ENCODE measurements around the gene COL8A1. TPM values are rescaled to one million over a fixed set of nuclear protein-coding genes. Genes with fewer than 3 reads are reported as not detected.
A peak's percentile ranks its signal among the peaks of the same experiment; 100 is the strongest.

The COL8A1 gene
- total RNA-seq, 2 experiments from 2014 or later = not detected

DNA sequence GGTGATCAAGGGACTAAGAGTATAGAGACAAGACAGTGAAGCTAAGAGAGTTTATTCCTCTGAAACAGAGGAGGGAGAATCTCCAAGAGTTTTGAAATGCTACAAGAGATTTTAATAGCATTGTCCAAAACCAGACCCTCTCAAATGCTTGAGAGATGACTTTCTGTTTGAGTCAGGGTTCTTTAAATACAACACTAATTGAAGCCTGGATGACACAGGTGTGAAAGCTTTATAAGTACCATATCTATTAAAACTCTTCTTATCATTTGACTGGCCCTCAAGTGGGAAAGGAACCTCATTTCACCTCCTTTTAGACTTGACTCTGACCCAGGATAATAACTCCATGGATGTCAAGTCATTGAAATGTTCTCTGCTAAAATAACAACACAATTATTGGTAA, 5.6 kb downstream of the COL8A1 start:
- Mint-ChIP-seq H3K27me3 (peaks cover 21% of the 10 kb centered on the region), H3K9me3 (no peaks in the 10 kb centered on the region), H3K4me3 (no peak overlapping the region), H3K27ac (no peak overlapping the region), H3K4me1 (ENCODE audit: low read depth) (no peaks in the 10 kb centered on the region), H3K36me3 (no peaks in the 10 kb centered on the region)
- intact Hi-C loops (cut with micrococcal nuclease) = loop anchor here (10.0 kb wide), 1 partner anchor 111 kb away; no protein-coding TSS in a partner anchor
- POLR2A ChIA-PET = no interaction called here
- CTCF ChIA-PET = interaction anchor here (1.2 to 1.3 kb wide), 2 partner anchors 29 to 44 kb away, joined by 3 read pairs; no protein-coding TSS in a partner anchor
- DNase-seq = no peak

DNA sequence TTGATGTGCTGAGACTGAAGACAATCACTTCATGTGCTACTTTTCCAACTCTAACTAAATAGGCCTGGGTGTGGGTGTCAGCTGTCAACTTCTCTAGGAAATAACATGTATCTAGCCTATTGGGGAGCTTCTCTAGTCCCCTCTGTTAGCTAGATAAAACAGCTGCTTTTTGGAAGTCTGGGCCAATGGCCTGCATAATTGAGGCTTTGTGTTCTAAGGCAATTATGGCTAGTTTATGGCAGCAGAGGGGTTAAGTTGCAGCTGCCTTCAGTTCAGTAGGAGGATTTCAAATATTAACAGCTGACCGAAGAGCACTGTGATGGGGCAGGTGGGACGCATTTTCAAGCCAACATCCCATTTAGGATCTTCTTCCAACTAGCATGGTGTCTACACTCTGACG, 6.4 kb downstream of the COL8A1 start:
- no peaks in the 10 kb centered on the region for H3K9me3 Mint-ChIP-seq
- H3K36me3 Mint-ChIP-seq = no peaks in the 10 kb centered on the region
- H3K27ac Mint-ChIP-seq = no peak overlapping the region
- no peaks in the 10 kb centered on the region for H3K4me1 Mint-ChIP-seq (ENCODE audit: low read depth)
- POLR2A ChIA-PET = no interaction called here
- DNase-seq = no peak
- CTCF ChIA-PET = interaction anchor here (1.0 to 1.3 kb wide), 3 partner anchors 12 to 43 kb away, joined by 3 read pairs; no protein-coding TSS in a partner anchor
- H3K27me3 Mint-ChIP-seq = peaks cover 14% of the 10 kb centered on the region
- intact Hi-C loops (cut with micrococcal nuclease) = loop anchor here (10.0 kb wide), 1 partner anchor 110 kb away; no protein-coding TSS in a partner anchor
- no peak overlapping the region for H3K4me3 Mint-ChIP-seq

DNA sequence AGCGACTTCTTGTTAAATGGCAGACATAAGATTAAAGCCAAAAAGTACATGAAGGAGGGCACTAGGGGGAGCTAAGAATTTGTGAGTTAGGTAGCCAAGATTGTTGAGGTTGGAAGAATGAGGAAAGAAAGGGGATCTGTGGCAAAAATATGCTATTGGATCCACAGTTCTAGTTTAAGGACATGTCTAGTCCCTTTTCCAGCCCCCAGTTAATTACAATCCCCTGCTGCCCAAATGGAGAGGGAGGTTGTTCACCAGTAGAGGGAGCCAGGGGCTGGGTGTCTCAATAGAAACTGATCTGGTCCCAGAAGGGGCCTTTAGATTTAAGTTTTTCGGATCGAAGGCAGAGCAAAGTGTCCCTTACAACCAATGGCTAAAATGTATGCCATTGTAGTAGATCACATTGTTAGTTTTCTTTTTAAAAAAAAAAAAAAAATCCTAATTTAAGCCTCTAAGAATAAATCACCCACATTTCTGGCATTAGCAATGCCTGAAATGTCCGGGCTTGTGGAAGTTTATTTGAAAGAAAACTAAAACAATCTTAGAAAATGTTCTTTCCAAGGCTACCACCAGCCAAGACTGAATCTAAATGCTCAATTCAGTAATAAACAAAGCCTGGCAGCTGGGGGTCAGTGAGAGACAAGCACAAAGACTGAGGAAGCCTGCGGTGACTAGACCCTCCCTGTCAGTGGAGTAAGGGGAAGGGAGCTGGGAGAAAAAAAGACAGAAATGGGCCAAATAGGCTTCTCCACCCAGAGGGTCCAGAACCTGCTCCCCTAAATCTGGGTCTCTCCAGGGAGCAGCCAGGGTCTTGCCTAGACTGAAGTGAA, 7.1 kb downstream of the COL8A1 start:
- H3K27ac Mint-ChIP-seq = no peak overlapping the region
- CTCF ChIA-PET = interaction anchor here (1.0 to 1.5 kb wide), 4 partner anchors 11 to 42 kb away, joined by 3 to 4 read pairs (median 3); no protein-coding TSS in a partner anchor
- intact Hi-C loops (cut with micrococcal nuclease) = loop anchor here (10.0 kb wide), 1 partner anchor 109 kb away; no protein-coding TSS in a partner anchor
- H3K4me3 Mint-ChIP-seq = no peak overlapping the region
- no peaks in the 10 kb centered on the region for H3K9me3 Mint-ChIP-seq
- H3K36me3 Mint-ChIP-seq = no peaks in the 10 kb centered on the region
- POLR2A ChIA-PET = no interaction called here
- peaks cover 12% of the 10 kb centered on the region for H3K27me3 Mint-ChIP-seq
- H3K4me1 Mint-ChIP-seq (ENCODE audit: low read depth) = no peaks in the 10 kb centered on the region
- DNase-seq = no peak

DNA sequence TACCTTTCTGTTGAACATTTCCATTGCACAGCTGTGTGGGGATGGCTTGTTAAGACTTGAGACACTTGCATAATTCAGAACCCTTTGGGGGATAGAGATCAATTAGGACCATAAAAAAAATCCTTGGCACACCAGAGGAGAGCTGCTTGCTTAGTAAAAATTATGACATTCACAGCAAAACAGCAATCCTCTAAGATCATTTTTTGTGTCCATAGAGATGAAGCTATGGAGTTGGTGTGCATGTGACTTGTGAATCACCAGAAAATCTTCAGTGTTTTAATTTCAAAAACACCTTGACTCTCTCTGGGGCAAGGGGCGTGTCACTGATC, 7.7 kb downstream of the COL8A1 start:
- H3K4me3 Mint-ChIP-seq = no peak overlapping the region
- H3K27ac Mint-ChIP-seq = no peak overlapping the region
- no peaks in the 10 kb centered on the region for H3K4me1 Mint-ChIP-seq (ENCODE audit: low read depth)
- no peaks in the 10 kb centered on the region for H3K36me3 Mint-ChIP-seq
- H3K9me3 Mint-ChIP-seq = no peaks in the 10 kb centered on the region
- peaks cover 12% of the 10 kb centered on the region for H3K27me3 Mint-ChIP-seq
- POLR2A ChIA-PET = no interaction called here
- intact Hi-C loops (cut with micrococcal nuclease) = loop anchor here (10.0 kb wide), 1 partner anchor 109 kb away; no protein-coding TSS in a partner anchor
- DNase-seq = no peak
- CTCF ChIA-PET = interaction anchor here (1.5 kb wide), 1 partner anchor 40 kb away, joined by 4 read pairs; no protein-coding TSS in a partner anchor

DNA sequence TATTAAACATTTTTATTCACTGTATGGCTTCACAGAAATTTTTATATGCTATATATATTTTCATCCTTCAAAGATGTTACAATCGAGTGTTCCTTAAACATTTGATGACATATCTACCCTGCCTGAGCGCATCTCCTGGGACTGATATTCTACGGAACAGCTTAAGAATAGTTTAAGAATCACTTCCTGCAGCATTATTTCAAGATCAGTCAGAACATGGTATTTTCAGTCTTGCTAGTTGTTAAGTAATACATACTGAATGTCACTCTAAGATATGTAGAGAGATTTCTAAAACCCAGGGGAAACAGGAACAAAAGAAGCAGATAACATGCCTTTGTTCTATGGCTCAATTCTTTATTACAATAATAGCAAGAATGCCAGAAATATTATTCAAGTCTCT, 8.7 kb downstream of the COL8A1 start:
- Mint-ChIP-seq H3K4me3 (no peak overlapping the region), H3K36me3 (no peaks in the 10 kb centered on the region), H3K27ac (no peak overlapping the region), H3K9me3 (no peaks in the 10 kb centered on the region), H3K27me3 (peaks cover 4% of the 10 kb centered on the region), H3K4me1 (ENCODE audit: low read depth) (no peaks in the 10 kb centered on the region)
- DNase-seq = no peak
- intact Hi-C loops (cut with micrococcal nuclease) = loop anchor here (10.0 kb wide), 1 partner anchor 108 kb away; no protein-coding TSS in a partner anchor
- ChIA-PET POLR2A (no interaction called here), CTCF (no interaction called here)

DNA sequence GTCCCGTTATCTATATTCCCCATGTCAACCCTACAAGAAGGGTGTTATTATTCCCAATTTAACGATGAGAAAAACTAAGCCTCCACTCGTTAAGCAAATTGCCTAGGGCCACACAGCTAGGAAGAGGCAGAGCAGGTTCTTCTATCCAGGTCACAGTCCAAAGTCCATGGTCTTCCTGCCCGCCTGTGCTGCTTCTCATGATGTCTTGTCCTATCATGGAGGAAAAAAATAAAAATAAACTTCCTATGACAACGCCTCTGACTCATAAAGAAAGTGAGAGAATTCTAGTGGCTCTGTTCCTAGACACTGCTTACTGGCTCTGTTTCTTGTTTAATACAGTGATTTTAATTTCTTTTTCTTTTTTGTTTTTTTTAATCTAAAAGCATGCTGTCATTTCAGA, 9.7 kb downstream of the COL8A1 start:
- Mint-ChIP-seq H3K4me3 (no peak overlapping the region), H3K4me1 (ENCODE audit: low read depth) (no peaks in the 10 kb centered on the region), H3K27ac (no peak overlapping the region), H3K9me3 (no peaks in the 10 kb centered on the region), H3K36me3 (no peaks in the 10 kb centered on the region), H3K27me3 (peaks cover 4% of the 10 kb centered on the region)
- CTCF ChIA-PET = interaction anchor here (0.6 to 1.7 kb wide), 2 partner anchors 38 to 149 kb away, joined by 3 to 4 read pairs; no protein-coding TSS in a partner anchor
- no peak for DNase-seq
- POLR2A ChIA-PET = no interaction called here
- intact Hi-C loops (cut with micrococcal nuclease) = loop anchor here (10.0 kb wide), 1 partner anchor 107 kb away; no protein-coding TSS in a partner anchor

DNA sequence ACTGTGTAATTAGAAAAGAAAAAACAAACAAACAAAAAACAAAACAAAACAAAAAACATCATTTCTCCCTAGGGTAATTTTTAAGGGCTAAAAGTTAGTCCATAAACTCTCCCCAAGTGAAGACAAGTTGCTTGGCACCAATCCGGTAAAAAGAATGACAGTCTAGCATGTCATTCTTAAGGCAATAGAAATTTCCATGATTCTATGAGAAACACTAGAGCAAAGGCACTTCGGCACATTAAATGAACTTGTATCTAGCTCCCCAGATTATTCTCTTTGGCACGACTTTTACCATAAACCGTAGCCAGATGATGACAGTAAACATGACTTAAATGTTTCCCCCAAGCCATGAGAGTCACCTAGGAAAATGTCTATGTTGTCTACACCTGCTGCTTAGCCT, 10.1 kb downstream of the COL8A1 start:
- POLR2A ChIA-PET = no interaction called here
- Mint-ChIP-seq H3K27ac (no peak overlapping the region), H3K4me3 (no peak overlapping the region), H3K4me1 (ENCODE audit: low read depth) (no peaks in the 10 kb centered on the region), H3K9me3 (no peaks in the 10 kb centered on the region), H3K36me3 (no peaks in the 10 kb centered on the region), H3K27me3 (peaks cover 4% of the 10 kb centered on the region)
- intact Hi-C loops (cut with micrococcal nuclease) = loop anchor here (10.0 kb wide), 1 partner anchor 106 kb away; no protein-coding TSS in a partner anchor
- no peak for DNase-seq
- CTCF ChIA-PET = interaction anchor here (1.7 kb wide), 1 partner anchor 149 kb away, joined by 3 read pairs; no protein-coding TSS in a partner anchor

DNA sequence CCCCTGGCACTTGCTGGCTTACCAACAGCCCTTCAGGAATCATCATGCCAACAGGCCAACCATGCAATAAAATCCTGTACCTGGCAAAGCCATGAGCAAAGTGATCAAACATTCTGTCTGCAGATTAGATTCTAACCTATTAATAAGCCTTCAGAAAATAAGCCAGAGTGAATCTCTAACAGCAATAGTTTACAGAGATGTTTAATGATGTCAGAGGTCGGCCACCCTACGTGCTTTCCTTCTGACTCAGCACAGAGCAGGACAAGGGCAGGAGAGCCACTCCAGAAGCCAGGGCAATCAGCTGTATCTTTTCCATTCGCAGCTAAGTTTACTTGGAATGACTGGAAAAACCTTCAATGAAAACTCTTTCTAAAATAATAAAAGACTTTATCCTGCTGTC, 13.1 kb downstream of the COL8A1 start:
- POLR2A ChIA-PET = no interaction called here
- Mint-ChIP-seq H3K4me3 (no peak overlapping the region), H3K27ac (no peak overlapping the region), H3K9me3 (no peaks in the 10 kb centered on the region), H3K27me3 (no peaks in the 10 kb centered on the region), H3K4me1 (ENCODE audit: low read depth) (no peaks in the 10 kb centered on the region), H3K36me3 (no peaks in the 10 kb centered on the region)
- intact Hi-C loops (cut with micrococcal nuclease) = no loop called here
- CTCF ChIA-PET = no interaction called here
- no peak for DNase-seq

DNA sequence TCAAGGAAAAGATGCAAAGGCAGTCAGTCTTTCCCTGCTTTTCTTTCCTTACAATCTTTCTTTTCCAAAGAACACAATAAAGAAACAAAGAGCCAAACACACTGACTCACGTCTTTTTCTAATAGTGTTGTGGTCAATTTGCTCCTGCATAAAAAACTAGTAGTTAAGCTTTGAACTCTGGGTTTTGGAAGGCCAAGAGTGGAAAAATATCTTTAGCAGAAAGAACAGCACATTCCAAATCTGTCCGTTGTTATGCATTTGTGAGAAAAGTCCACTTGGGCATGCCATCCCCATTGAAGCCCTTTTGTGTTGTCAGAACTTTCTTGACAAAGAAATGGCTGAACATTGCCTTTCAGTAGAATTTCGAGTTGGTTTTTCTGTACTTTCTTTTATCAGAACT, 18.2 kb downstream of the COL8A1 start:
- H3K4me3 Mint-ChIP-seq = no peak overlapping the region
- ChIA-PET POLR2A (no interaction called here), CTCF (interaction anchor here (0.5 to 1.2 kb wide), 3 partner anchors 12 to 888 kb away, joined by 3 to 5 read pairs (median 3); no protein-coding TSS in a partner anchor)
- no peak overlapping the region for H3K27ac Mint-ChIP-seq
- no peaks in the 10 kb centered on the region for H3K27me3 Mint-ChIP-seq
- intact Hi-C loops (cut with micrococcal nuclease) = no loop called here
- DNase-seq = no peak
- no peaks in the 10 kb centered on the region for H3K4me1 Mint-ChIP-seq (ENCODE audit: low read depth)
- H3K9me3 Mint-ChIP-seq = no peaks in the 10 kb centered on the region
- H3K36me3 Mint-ChIP-seq = no peaks in the 10 kb centered on the region

DNA sequence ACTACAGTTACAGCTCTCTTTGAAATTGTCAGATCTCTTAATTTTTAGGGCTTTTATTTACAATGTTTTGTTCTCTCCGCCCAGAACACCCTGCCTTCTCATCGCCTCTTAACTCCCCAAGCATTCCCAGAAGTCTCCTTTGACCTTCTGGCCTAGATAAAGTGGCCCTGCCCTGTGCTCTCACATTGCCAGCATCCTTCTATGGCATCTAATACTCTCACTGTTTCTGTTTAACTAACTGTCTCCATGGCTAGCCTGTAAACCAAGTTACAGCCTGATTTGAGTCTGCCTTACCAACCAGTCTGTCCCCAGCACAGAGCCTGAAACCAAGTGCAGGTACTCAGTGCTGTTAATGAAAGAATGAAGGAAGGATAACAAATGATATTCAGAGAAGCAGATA, 19.9 kb downstream of the COL8A1 start:
- no peaks in the 10 kb centered on the region for H3K4me1 Mint-ChIP-seq (ENCODE audit: low read depth)
- no peak for DNase-seq
- no peak overlapping the region for H3K4me3 Mint-ChIP-seq
- intact Hi-C loops (cut with micrococcal nuclease) = no loop called here
- CTCF ChIA-PET = interaction anchor here (1.0 kb wide), 1 partner anchor 29 kb away, joined by 3 read pairs; no protein-coding TSS in a partner anchor
- POLR2A ChIA-PET = no interaction called here
- H3K27me3 Mint-ChIP-seq = no peaks in the 10 kb centered on the region
- no peak overlapping the region for H3K27ac Mint-ChIP-seq
- H3K9me3 Mint-ChIP-seq = no peaks in the 10 kb centered on the region
- H3K36me3 Mint-ChIP-seq = no peaks in the 10 kb centered on the region

DNA sequence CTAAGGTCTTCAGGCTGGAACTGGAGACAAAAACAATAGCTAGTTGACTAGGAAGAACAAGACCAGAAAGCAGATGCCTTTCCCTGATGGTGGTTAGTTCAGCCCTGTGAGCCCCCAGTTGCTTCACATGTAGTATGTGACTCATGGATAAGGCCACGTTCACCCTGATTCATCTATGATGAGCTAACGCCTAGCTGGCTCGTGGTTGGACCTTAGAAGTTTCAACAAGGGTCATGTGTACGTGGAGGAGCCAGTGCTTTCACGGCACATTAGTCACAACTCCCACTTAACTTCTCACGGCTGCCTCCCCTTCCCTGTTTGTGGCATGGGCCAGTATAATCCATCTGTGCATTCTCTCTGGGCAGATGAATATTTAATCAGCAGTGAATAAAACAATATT, 20.6 kb downstream of the COL8A1 start:
- ChIA-PET POLR2A (no interaction called here), CTCF (interaction anchor here (1.0 kb wide), 1 partner anchor 29 kb away, joined by 3 read pairs; no protein-coding TSS in a partner anchor)
- Mint-ChIP-seq H3K4me3 (no peak overlapping the region), H3K4me1 (ENCODE audit: low read depth) (no peaks in the 10 kb centered on the region), H3K36me3 (no peaks in the 10 kb centered on the region), H3K27me3 (no peaks in the 10 kb centered on the region), H3K27ac (no peak overlapping the region), H3K9me3 (no peaks in the 10 kb centered on the region)
- peak; percentile 13 for DNase-seq
- intact Hi-C loops (cut with micrococcal nuclease) = no loop called here

DNA sequence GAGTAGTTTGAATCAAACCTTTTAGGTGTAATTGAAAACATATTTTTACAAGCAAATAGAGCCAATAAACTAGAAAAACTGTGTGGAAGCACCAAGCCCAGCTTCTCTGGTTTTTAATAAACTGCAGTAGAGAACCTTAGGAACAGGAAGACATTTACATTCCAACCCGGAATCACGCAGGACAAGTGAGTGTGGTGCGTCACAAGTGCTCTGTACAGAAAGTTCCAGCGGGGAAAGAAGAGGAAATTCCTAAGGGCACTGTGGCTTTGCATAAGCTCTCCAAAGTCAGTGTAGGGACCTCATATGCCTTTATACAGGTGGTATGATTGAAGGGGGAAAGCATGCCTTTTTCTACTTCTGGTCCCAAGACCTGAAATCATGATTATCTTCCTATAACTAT, 21.6 kb downstream of the COL8A1 start:
- H3K27ac Mint-ChIP-seq = no peak overlapping the region
- POLR2A ChIA-PET = interaction anchor here (0.6 kb wide), 1 partner anchor 187 kb away, joined by 3 read pairs; no protein-coding TSS in a partner anchor
- H3K4me1 Mint-ChIP-seq (ENCODE audit: low read depth) = no peaks in the 10 kb centered on the region
- intact Hi-C loops (cut with micrococcal nuclease) = no loop called here
- CTCF ChIA-PET = interaction anchor here (1.0 kb wide), 1 partner anchor 148 kb away, joined by 3 read pairs; no protein-coding TSS in a partner anchor
- no peak overlapping the region for H3K4me3 Mint-ChIP-seq
- H3K27me3 Mint-ChIP-seq = no peaks in the 10 kb centered on the region
- H3K9me3 Mint-ChIP-seq = no peaks in the 10 kb centered on the region
- no peak for DNase-seq
- no peaks in the 10 kb centered on the region for H3K36me3 Mint-ChIP-seq
